ENCODE data around the gene SGTB. TPM values are rescaled to one million over a fixed set of nuclear protein-coding genes. Genes with fewer than 3 reads are reported as not detected.

The SGTB gene
- total RNA-seq, 1 experiment from 2014 or later = 9.2 TPM

DNA sequence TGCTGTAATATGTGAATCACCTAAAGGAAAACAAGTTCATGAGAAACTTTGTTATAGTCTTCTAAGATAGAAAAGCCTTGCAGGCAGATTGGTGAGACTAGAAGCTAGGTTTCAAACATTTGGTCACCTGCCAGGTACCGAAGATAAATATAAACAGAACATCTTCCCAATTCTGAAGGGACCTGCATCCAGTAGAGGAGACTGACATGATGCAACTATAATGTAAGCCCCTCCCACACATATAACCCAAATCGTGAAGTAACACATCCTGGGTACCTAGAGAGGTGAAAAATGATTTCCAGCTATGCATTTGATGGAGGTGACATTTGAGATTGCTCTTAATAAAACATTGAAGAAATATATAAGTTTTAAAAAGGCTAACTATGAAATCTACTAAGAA is 67.2 kb downstream of the SGTB start:
- H3K27me3 ChIP-seq (ENCODE audit: control insufficient read depth, insufficient read depth, low read length) = no peaks in the 10 kb centered on the region
- intact Hi-C loops (cut with micrococcal nuclease; ENCODE audit: unreplicated experiment) (no loop called here), in situ Hi-C loops (cut with HindIII; ENCODE audit: low pct_unique_long_range_greater_than_20kb, low sequenced_read_pairs) (no loop called here)
- no peaks in the 10 kb centered on the region for H3K36me3 ChIP-seq (ENCODE audit: control insufficient read depth, insufficient read depth, low read length)
- DNase-seq (ENCODE audit: low read depth, low spot score) (no peak), ATAC-seq (no peak)
- no peaks in the 10 kb centered on the region for H3K9me3 ChIP-seq (ENCODE audit: control insufficient read depth, insufficient read depth, low read depth, low read length)
- TF ChIP-seq POLR2AphosphoS5 (IDR thresholded peaks at IDR 0.05; ENCODE audit: low read depth, low read length) = no peak
- no peak for TF ChIP-seq SIN3A (IDR thresholded peaks at IDR 0.05; ENCODE audit: borderline replicate concordance, insufficient read depth, low read depth, low read length)
- no peak for TF ChIP-seq TCF7L2 (IDR thresholded peaks at IDR 0.05; ENCODE audit: low read depth, low read length)
- TF ChIP-seq, protein P1, sequence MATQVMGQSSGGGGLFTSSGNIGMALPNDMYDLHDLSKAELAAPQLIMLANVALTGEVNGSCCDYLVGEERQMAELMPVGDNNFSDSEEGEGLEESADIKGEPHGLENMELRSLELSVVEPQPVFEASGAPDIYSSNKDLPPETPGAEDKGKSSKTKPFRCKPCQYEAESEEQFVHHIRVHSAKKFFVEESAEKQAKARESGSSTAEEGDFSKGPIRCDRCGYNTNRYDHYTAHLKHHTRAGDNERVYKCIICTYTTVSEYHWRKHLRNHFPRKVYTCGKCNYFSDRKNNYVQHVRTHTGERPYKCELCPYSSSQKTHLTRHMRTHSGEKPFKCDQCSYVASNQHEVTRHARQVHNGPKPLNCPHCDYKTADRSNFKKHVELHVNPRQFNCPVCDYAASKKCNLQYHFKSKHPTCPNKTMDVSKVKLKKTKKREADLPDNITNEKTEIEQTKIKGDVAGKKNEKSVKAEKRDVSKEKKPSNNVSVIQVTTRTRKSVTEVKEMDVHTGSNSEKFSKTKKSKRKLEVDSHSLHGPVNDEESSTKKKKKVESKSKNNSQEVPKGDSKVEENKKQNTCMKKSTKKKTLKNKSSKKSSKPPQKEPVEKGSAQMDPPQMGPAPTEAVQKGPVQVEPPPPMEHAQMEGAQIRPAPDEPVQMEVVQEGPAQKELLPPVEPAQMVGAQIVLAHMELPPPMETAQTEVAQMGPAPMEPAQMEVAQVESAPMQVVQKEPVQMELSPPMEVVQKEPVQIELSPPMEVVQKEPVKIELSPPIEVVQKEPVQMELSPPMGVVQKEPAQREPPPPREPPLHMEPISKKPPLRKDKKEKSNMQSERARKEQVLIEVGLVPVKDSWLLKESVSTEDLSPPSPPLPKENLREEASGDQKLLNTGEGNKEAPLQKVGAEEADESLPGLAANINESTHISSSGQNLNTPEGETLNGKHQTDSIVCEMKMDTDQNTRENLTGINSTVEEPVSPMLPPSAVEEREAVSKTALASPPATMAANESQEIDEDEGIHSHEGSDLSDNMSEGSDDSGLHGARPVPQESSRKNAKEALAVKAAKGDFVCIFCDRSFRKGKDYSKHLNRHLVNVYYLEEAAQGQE (IDR thresholded peaks at IDR 0.05; ENCODE audit: insufficient read depth in 1 of 2, low read depth in 2 of 2, low read length in 1 of 2) = no peak
- no peaks in the 10 kb centered on the region for H3K4me1 ChIP-seq (ENCODE audit: control insufficient read depth, insufficient read depth, low read length)
- ChIA-PET CTCF (no interaction called here), POLR2A (no interaction called here)
- no TSS peak for BruUV-seq (replicated peaks)
- no peak overlapping the region for H3K4me3 ChIP-seq (ENCODE audit: low read depth in 2 of 2, low read length in 2 of 2)
- H3K27ac ChIP-seq (ENCODE audit: low read length) = no peak overlapping the region

GRCh38 chr5:65651144-65651543 is 70.8 kb downstream of the SGTB start:
- BruUV-seq (replicated peaks) = no TSS peak
- no peaks in the 10 kb centered on the region for H3K27me3 ChIP-seq (ENCODE audit: control insufficient read depth, insufficient read depth, low read length)
- H3K4me1 ChIP-seq (ENCODE audit: control insufficient read depth, insufficient read depth, low read length) = no peaks in the 10 kb centered on the region
- ChIA-PET POLR2A (interaction anchor here (0.6 kb wide), 1 partner anchor 24 kb away, joined by 3 read pairs; no protein-coding TSS in a partner anchor), CTCF (no interaction called here)
- in situ Hi-C loops (cut with HindIII; ENCODE audit: low pct_unique_long_range_greater_than_20kb, low sequenced_read_pairs) = no loop called here
- no peak overlapping the region for H3K4me3 ChIP-seq (ENCODE audit: low read depth in 2 of 2, low read length in 2 of 2)
- no peaks in the 10 kb centered on the region for H3K9me3 ChIP-seq (ENCODE audit: control insufficient read depth, insufficient read depth, low read depth, low read length)
- no peak overlapping the region for H3K27ac ChIP-seq (ENCODE audit: low read length)
- H3K36me3 ChIP-seq (ENCODE audit: control insufficient read depth, insufficient read depth, low read length) = no peaks in the 10 kb centered on the region
- no peak for TF ChIP-seq SIN3A (IDR thresholded peaks at IDR 0.05; ENCODE audit: borderline replicate concordance, insufficient read depth, low read depth, low read length)
- TF ChIP-seq POLR2AphosphoS5 (IDR thresholded peaks at IDR 0.05; ENCODE audit: low read depth, low read length) = no peak
- no peak for TF ChIP-seq TCF7L2 (IDR thresholded peaks at IDR 0.05; ENCODE audit: low read depth, low read length)
- intact Hi-C loops (cut with micrococcal nuclease; ENCODE audit: unreplicated experiment) = no loop called here
- ATAC-seq = no peak
- no peak for DNase-seq (ENCODE audit: low read depth, low spot score)

GRCh38 chr5:65647941-65648340 is 74.0 kb downstream of the SGTB start:
- H3K27me3 ChIP-seq (ENCODE audit: control insufficient read depth, insufficient read depth, low read length) = no peaks in the 10 kb centered on the region
- ATAC-seq = no peak
- in situ Hi-C loops (cut with HindIII; ENCODE audit: low pct_unique_long_range_greater_than_20kb, low sequenced_read_pairs) = no loop called here
- CTCF ChIA-PET = interaction anchor here (0.6 kb wide), 1 partner anchor 548 kb away, joined by 3 read pairs; no protein-coding TSS in a partner anchor
- no TSS peak for BruUV-seq (replicated peaks)
- intact Hi-C loops (cut with micrococcal nuclease; ENCODE audit: unreplicated experiment) = no loop called here
- H3K9me3 ChIP-seq (ENCODE audit: control insufficient read depth, insufficient read depth, low read depth, low read length) = no peaks in the 10 kb centered on the region
- no peak overlapping the region for H3K27ac ChIP-seq (ENCODE audit: low read length)
- no peaks in the 10 kb centered on the region for H3K4me1 ChIP-seq (ENCODE audit: control insufficient read depth, insufficient read depth, low read length)
- POLR2A ChIA-PET = no interaction called here
- no peak overlapping the region for H3K4me3 ChIP-seq (ENCODE audit: low read depth in 2 of 2, low read length in 2 of 2)
- H3K36me3 ChIP-seq (ENCODE audit: control insufficient read depth, insufficient read depth, low read length) = no peaks in the 10 kb centered on the region
- DNase-seq (ENCODE audit: low read depth, low spot score) = no peak
- TF ChIP-seq TCF7L2 (IDR thresholded peaks at IDR 0.05; ENCODE audit: low read depth, low read length) (no peak), SIN3A (IDR thresholded peaks at IDR 0.05; ENCODE audit: borderline replicate concordance, insufficient read depth, low read depth, low read length) (no peak), POLR2AphosphoS5 (IDR thresholded peaks at IDR 0.05; ENCODE audit: low read depth, low read length) (no peak)
- TF ChIP-seq, protein P1 (IDR thresholded peaks at IDR 0.05; ENCODE audit: insufficient read depth in 1 of 2, low read depth in 2 of 2, low read length in 1 of 2) = no peak
- TF ChIP-seq, protein P2, sequence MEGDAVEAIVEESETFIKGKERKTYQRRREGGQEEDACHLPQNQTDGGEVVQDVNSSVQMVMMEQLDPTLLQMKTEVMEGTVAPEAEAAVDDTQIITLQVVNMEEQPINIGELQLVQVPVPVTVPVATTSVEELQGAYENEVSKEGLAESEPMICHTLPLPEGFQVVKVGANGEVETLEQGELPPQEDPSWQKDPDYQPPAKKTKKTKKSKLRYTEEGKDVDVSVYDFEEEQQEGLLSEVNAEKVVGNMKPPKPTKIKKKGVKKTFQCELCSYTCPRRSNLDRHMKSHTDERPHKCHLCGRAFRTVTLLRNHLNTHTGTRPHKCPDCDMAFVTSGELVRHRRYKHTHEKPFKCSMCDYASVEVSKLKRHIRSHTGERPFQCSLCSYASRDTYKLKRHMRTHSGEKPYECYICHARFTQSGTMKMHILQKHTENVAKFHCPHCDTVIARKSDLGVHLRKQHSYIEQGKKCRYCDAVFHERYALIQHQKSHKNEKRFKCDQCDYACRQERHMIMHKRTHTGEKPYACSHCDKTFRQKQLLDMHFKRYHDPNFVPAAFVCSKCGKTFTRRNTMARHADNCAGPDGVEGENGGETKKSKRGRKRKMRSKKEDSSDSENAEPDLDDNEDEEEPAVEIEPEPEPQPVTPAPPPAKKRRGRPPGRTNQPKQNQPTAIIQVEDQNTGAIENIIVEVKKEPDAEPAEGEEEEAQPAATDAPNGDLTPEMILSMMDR (IDR thresholded peaks at IDR 0.05) = no peak
